MV-4-11 (cell line): ENCODE measurements around the gene CKB.
A peak's percentile ranks its signal among the peaks of the same experiment; 100 is the strongest.

Experiments used
- DNase-seq: peaks from one replicate; lab custom pipeline; 2025; lab: John Stamatoyannopoulos, UW

The CKB gene

DNA sequence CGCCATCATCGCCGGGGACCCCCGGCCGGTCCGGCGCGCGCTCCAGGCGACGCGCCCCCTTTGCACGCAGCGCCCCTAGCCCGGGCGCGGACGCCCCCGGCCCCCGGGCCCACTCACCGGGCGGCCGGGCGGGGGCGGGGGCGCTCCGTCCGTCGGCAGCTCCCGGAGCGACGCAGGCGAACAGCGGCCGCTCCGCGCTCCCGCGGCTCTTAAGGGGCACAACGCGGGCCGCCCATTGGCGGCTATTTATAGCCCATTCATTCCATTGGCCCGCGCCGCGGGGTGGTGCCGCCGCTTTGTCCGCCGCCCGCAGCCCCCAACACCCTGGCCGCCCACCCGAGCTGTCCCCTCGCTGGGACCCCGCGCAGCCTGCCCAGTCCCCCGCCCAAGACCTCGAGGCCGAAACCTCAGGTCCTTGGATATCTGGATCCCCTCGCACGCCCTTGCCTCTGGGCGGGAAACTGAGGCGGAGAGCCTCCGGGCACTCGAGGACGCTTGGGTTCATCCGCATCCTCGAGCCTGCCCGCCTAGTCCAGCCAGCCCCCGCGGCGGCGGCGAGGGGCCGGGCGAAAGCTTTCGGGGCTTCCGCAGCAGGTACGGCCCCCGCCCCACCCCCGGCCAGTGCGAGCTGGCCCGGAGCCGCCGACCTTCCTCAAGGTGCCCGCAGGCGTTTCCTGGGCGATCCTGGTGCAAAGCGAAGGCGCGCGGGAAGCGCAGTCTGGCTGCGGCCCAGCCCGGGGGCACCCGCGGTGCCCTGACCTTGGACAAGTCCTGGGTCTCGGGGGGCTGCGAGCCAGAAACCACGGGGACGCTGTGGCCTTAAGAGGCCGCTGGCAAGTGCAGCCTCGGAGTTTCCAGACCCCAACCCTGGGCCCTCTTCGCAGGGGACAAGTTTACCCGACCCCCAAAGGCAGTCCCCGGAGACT lies at the start of gene CKB:
Gene CKB (minus strand): TSS at position 182 of the 926 bp plus-strand sequence. CDS start 337 bp downstream, outside the sequence.
- DNase-seq: no peak

- no peak for DNase-seq
Observed at GRCh38 chr14:103569408-103569807, 46.8 kb upstream of the CKB start.

DNA sequence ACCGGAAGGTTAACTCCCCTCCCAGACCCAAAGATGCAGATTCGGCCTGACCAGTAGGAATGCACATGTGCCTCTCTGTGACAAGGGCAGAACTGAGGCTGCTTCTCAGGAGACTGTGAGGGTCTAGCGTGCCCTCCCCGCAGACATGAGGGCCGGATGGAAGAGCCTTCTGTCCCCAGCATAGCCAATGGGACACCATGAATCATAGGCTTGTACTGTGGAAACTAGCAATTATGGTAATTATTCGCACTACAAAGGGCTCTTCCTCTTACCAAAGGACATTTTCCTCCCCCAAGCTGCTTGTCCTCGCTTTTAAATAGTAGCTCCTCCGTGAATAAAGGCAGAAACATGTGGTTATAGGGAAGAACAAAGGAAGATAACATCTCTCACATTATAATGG lies 46.3 kb upstream of the CKB start:
- no peak for DNase-seq

DNA sequence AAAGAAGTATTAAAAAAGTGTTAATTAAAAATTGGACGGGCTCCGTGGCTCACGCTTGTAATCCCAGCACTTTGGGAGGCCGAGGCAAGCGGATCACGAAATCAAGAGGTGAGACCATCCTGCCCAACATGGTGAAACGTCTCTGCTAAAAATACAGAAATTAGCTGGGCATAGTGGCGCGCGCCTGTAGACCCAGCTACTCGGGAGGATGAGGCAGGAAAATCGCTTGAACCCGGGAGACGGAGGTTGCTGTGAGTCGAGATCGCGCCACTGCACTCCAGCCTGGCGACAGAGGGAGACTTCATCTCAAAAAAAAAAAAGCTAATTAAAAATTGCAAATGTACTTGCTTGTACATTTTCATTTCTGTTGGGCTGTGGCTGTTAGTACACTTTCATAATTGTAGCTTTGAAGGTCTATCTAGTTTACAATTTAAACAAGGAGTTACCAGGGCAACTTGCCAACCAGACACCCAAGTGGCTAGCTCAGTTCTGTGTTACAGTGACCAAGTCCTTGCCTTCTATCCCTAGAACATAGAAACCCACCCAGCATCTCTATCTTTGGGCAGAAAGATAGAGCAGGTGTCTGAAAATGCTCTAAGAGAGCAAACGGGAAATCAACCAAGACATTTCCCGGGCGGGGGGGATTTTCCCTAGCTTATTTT lies 41.3 kb upstream of the CKB start:
- no peak for DNase-seq

- no peak for DNase-seq
Observed at GRCh38 chr14:103563226-103563620, 40.6 kb upstream of the CKB start.

- DNase-seq: peak; percentile 66
Observed at GRCh38 chr14:103562429-103563225, 40.0 kb upstream of the CKB start, which contains the start of the genes BAG5 and COA8. Gene BAG5, minus strand, starts transcription at chr14:103562657. Its CDS starts 1,493 bp downstream, at chr14:103561164. Gene COA8, plus strand, starts transcription at chr14:103562960. Its CDS starts 42 bp downstream, at chr14:103563002.

GRCh38 chr14:103562179-103562428 lies 39.5 kb upstream of the CKB start:
- DNase-seq: no peak

GRCh38 chr14:103561381-103562178 lies 39.0 kb upstream of the CKB start:
- DNase-seq: peak; percentile 23

- no peak for DNase-seq
Observed at GRCh38 chr14:103560691-103561090, 38.1 kb upstream of the CKB start.

DNA sequence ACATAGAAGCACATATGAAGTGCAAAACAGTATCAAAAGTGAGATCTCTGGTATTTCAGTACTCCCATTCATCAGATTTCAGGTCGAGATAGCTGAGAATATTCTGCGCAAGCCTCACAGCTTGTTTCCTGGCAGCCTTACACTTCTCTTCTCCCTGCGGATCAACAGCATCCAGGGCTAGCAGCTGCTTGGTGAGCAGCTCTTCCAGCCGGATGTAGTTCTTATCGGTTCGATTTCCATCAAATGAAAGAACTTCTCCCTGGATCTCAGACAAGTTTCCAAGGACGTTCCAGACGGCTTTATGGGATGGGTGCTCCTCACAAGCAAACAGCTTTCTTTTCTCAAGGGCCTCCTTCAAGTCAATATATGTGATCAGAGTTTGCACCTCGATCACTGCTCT lies 37.1 kb upstream of the CKB start:
- no peak for DNase-seq

- no peak for DNase-seq
Observed at GRCh38 chr14:103558071-103558882, 35.6 kb upstream of the CKB start.

DNA sequence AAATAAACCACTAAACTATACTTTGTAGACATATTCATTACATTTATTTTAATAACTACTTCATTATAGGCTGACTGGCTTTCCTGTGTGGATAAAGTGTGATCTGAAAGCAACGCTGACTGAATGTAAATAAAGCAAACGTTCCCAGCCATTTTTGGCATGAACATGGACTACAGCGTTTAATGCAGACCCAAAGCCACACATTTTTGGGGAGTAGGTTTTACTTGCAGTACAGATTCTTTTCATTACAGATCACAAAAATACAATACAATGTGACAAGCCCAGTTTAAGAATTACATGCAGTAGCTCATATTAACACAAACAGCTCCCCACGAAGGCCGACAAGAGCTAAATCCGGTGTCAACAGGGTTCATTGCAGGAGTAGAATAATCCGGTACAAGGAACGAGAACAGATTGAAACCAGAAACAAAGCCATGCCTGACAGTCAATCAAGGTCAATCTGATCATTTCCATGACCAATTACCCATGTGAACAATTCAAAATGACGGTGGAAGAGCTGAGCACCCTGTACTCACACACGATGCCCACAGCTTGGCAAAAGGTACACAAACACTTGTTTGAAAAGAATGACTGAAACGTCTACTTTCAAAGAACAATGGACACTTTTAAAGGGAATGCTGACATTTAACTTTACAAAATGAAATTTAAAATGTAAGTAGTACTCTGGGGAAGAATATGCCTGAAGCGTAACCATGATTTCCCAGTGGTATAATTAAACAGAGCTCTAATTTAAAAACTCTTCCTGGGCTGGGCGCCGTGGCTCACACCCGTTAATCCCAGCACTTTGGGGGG lies 34.5 kb upstream of the CKB start:
- no peak for DNase-seq

GRCh38 chr14:103555559-103556337 lies 33.1 kb upstream of the CKB start:
- no peak for DNase-seq

GRCh38 chr14:103552846-103553210 lies 30.2 kb upstream of the CKB start:
- no peak for DNase-seq

DNA sequence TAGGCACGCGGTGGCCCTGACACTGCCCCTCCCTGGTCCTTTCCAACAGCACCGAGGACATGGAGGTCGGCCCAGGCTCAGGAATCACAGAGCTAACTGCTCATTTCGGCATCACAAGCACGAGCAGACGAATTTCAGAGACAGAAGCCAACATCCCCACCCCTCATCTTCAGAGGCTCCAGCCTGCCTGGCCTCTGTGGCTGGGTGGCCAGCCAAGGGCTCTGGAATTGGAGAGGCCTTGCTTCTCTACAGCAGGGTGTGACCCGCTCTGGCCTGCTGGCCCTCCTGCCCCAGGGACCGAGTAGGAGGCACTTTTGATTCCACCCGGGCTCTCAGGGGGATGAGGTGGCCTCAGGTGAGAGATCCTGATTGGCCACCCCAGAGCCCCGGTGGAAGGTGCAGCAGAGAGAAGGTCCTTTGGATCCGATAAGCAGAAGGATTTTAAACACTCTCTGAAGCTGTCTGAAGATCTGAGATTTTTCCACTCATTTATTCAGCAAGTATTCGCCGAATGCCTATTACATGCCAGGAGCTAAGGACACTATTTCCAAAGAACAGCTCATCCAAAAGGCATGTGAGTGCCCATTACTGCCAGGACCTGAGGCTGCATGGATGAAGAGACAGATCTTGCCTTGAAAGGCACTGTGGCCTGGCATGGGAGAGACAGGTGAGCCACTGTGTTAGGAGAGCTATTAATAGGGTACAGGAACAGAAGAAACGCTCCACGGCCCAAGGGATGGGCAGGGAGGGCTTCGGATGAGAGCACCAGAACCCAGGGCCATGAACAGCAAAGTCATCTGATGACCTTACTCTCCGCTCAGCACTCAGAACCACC lies 29.6 kb upstream of the CKB start:
- no peak for DNase-seq

- DNase-seq: no peak
Observed at GRCh38 chr14:103551338-103551762, 28.7 kb upstream of the CKB start.

DNA sequence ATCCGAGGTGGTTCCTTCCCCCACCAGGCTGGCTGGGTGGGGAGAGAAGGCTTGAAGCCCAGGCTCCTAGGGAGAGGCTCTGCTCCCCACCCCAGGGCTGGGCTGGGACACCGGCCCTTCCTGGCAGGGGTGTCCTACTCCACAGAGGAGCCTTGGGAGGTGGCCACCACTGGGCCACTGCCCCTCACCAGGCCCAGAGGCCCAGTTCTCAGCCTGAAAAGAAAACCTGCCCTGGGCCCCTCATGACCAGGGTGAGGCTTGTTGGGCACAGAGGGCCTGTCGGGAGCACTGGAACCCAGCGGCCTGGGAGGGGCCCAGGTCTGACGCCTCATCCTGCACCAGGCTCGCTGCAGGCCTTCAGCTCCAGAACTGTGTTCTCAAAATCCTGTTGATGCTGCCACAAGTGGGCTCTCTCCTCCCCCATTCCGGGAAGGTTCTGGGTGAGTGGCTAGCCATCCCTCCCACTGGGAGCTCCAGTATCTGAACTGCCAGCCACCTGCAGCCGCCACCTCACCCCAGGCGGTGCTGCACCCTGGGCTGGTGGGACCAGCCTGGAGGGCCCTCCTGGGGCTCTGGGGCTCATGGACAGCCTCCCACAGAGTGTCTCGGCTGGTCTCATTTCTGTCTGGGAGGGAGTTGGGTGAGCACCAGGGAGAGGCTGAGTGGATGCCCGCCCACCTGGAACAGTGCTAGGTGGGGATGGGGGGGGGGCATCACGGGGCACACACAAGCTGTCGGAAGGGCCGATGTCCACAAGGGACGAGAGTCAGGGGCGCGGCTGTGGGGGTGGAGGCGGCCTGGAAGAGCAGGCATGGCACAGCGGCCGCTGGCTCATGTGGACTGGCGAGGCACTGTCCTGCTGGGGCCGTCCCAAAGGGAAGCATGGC lies 28.1 kb upstream of the CKB start:
- DNase-seq: no peak
